NB4 (cell line): ENCODE measurements around the gene PPIF.

Experiments
- TF ChIP-seq, protein P1 (sequence below): IDR thresholded peaks from one replicate; pipeline ENCODE4 v1.5.1; 2012; ENCODE audit warnings: low read depth, low read length
- TF ChIP-seq, protein P2 (sequence below): IDR thresholded peaks from 2 replicates; pipeline ENCODE4 v1.6.1; 2011; ENCODE audit warnings: low read depth, low read length

DNA sequence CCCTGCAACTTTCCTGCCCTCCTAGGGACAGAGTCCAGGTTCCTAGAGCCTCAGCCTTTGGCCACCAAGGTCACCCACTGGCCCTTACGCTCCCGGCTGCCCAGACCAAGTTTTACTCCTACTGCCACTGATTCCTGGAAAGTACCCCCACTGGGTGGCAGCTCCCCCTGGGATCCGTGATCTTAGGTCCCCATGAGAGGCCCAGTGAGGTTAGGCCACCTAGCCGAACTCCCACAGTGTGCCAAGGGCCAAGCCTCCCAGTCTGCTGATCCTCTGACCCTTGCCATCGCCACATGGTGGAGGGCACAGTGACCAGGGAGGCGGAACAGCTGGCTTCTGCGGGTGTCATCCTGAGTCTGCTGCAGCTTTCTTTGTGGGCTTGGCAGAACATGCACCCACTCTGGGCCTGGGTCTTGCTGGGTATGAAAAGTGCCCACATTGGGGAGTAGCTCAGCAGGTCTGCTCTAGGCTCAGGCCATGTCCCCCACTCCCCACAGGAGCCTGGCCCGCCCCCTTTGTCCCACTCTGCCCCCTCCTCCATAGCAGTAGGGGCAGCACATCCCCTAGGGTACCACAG is 40.5 kb upstream of the PPIF start:
- TF ChIP-seq, protein P1, sequence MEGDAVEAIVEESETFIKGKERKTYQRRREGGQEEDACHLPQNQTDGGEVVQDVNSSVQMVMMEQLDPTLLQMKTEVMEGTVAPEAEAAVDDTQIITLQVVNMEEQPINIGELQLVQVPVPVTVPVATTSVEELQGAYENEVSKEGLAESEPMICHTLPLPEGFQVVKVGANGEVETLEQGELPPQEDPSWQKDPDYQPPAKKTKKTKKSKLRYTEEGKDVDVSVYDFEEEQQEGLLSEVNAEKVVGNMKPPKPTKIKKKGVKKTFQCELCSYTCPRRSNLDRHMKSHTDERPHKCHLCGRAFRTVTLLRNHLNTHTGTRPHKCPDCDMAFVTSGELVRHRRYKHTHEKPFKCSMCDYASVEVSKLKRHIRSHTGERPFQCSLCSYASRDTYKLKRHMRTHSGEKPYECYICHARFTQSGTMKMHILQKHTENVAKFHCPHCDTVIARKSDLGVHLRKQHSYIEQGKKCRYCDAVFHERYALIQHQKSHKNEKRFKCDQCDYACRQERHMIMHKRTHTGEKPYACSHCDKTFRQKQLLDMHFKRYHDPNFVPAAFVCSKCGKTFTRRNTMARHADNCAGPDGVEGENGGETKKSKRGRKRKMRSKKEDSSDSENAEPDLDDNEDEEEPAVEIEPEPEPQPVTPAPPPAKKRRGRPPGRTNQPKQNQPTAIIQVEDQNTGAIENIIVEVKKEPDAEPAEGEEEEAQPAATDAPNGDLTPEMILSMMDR = no peak
- TF ChIP-seq, protein P2, sequence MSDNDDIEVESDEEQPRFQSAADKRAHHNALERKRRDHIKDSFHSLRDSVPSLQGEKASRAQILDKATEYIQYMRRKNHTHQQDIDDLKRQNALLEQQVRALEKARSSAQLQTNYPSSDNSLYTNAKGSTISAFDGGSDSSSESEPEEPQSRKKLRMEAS = no peak
